ENCODE measurements around the gene ILDR2. TPM values are rescaled to one million over a fixed set of nuclear protein-coding genes. Genes with fewer than 3 reads are reported as not detected.
A peak's percentile ranks its signal among the peaks of the same experiment; 100 is the strongest.

ILDR2 gene
- total RNA-seq, 1 donor = 0.43 TPM

- TF ChIP-seq CTCF (IDR thresholded peaks at IDR 0.05; ENCODE audit: insufficient read depth, low read depth, low read length) = no peak
- H3K4me3 ChIP-seq (ENCODE audit: low read depth, low read length) = no peak overlapping the region
- DNase-seq (ENCODE audit: low read depth) = no peak
These were observed 28.4 kb upstream of the ILDR2 start for GRCh38 chr1:167003711-167004110.

GRCh38 chr1:167002354-167002753, 27.0 kb upstream of the ILDR2 start:
- no peak overlapping the region for H3K4me3 ChIP-seq (ENCODE audit: low read depth, low read length)
- DNase-seq (ENCODE audit: low read depth) = no peak
- no peak for TF ChIP-seq CTCF (IDR thresholded peaks at IDR 0.05; ENCODE audit: insufficient read depth, low read depth, low read length)

- DNase-seq (ENCODE audit: low read depth) = no peak
- no peak overlapping the region for H3K4me3 ChIP-seq (ENCODE audit: low read depth, low read length)
- TF ChIP-seq CTCF (IDR thresholded peaks at IDR 0.05; ENCODE audit: insufficient read depth, low read depth, low read length) = no peak
These were observed 25.2 kb upstream of the ILDR2 start for GRCh38 chr1:167000546-167000945.

GRCh38 chr1:166999500-167000055, 24.2 kb upstream of the ILDR2 start:
- TF ChIP-seq CTCF (IDR thresholded peaks at IDR 0.05; ENCODE audit: insufficient read depth, low read depth, low read length) = no peak
- no peak for DNase-seq (ENCODE audit: low read depth)
- H3K4me3 ChIP-seq (ENCODE audit: low read depth, low read length) = no peak overlapping the region

GRCh38 chr1:166999075-166999474, 23.7 kb upstream of the ILDR2 start:
- TF ChIP-seq CTCF (IDR thresholded peaks at IDR 0.05; ENCODE audit: insufficient read depth, low read depth, low read length) = no peak
- H3K4me3 ChIP-seq (ENCODE audit: low read depth, low read length) = no peak overlapping the region
- peak; percentile 24 for DNase-seq (ENCODE audit: low read depth)

GRCh38 chr1:166988974-166989515, 13.7 kb upstream of the ILDR2 start, which contains the start of gene MAEL:
Gene MAEL, plus strand, starts transcription at chr1:166989280. Its CDS starts 73 bp downstream, at chr1:166989353.
- H3K4me3 ChIP-seq (ENCODE audit: low read depth, low read length) = peak within 1 kb of the TSS; percentile 61
- DNase-seq (ENCODE audit: low read depth) = peak; percentile 85
- no peak for TF ChIP-seq CTCF (IDR thresholded peaks at IDR 0.05; ENCODE audit: insufficient read depth, low read depth, low read length)

- no peak overlapping the region for H3K4me3 ChIP-seq (ENCODE audit: low read depth, low read length)
- no peak for TF ChIP-seq CTCF (IDR thresholded peaks at IDR 0.05; ENCODE audit: insufficient read depth, low read depth, low read length)
- DNase-seq (ENCODE audit: low read depth) = no peak
These were observed 6.2 kb upstream of the ILDR2 start for GRCh38 chr1:166981589-166981988.

All from fibroblast of villous mesenchyme (primary cell).